ENCODE measurements around the gene ABCD2.
"Not testable (repeated sequence)": the region's sequence is repeated elsewhere in the genome, so short reads cannot be mapped to it uniquely, and the experiment has no call there.

The ABCD2 gene

GRCh38 chr12:39532448-39532847 is 87.2 kb downstream of the ABCD2 start:
- no peak for DNase-seq

GRCh38 chr12:39526974-39527373 is 92.6 kb downstream of the ABCD2 start:
- DNase-seq, result no peak

GRCh38 chr12:39522167-39522566 is 97.4 kb downstream of the ABCD2 start:
- DNase-seq, result not testable (repeated sequence)

GRCh38 chr12:39510001-39510400 is 109.6 kb downstream of the ABCD2 start:
- DNase-seq, result no peak

- DNase-seq, result no peak
Measured at GRCh38 chr12:39505554-39505953, 114.0 kb downstream of the ABCD2 start.

- DNase-seq, result no peak
Measured at GRCh38 chr12:39505023-39505422, 114.6 kb downstream of the ABCD2 start.

- no peak for DNase-seq
Measured at GRCh38 chr12:39503439-39503838, 116.2 kb downstream of the ABCD2 start.

- no peak for DNase-seq
Measured at GRCh38 chr12:39502726-39503125, 116.9 kb downstream of the ABCD2 start.

All from activated gamma-delta T cell (primary cell).